HEK293 (cell line): ENCODE measurements around the gene MLLT3.

Experiments used
- ATF2 ChIP-seq: fragments of 450-650 bp; formaldehyde crosslinking; IDR thresholded peaks from 2 replicates; pipeline ENCODE4 v1.5.1; 2016; ENCODE audit warnings: missing biosample characterization, missing genetic modification characterization, low read depth
- CTCF ChIP-seq: fragments of 450-650 bp; formaldehyde crosslinking; IDR thresholded peaks from 2 replicates; pipeline ENCODE4 v1.5.1; 2016; ENCODE audit warnings: missing biosample characterization, missing genetic modification characterization
- REST ChIP-seq: fragments of 450-650 bp; formaldehyde crosslinking; IDR thresholded peaks from 2 replicates; pipeline ENCODE4 v1.5.1; 2016; ENCODE audit warnings: missing biosample characterization, missing genetic modification characterization
- YY1 ChIP-seq: fragments of 450-650 bp; formaldehyde crosslinking; IDR thresholded peaks from 2 replicates; pipeline ENCODE4 v1.5.1; 2018; ENCODE audit warnings: missing biosample characterization, missing genetic modification characterization
- ZNF112 ChIP-seq: fragments of 450-650 bp; formaldehyde crosslinking; IDR thresholded peaks from 2 replicates; pipeline ENCODE4 v1.5.0; 2017; ENCODE audit warnings: missing biosample characterization, missing genetic modification characterization
- ZNF366 ChIP-seq: fragments of 450-650 bp; formaldehyde crosslinking; conservative IDR thresholded peaks from 2 replicates; pipeline ENCODE4 v1.5.1; 2016; ENCODE audit warnings: missing biosample characterization, missing genetic modification characterization
- ZNF394 ChIP-seq: fragments of 450-650 bp; formaldehyde crosslinking; IDR thresholded peaks from 2 replicates; pipeline ENCODE4 v1.5.1; 2016; ENCODE audit warnings: missing biosample characterization, missing genetic modification characterization, mild to moderate bottlenecking, moderate library complexity, borderline replicate concordance
- ZNF707 ChIP-seq: fragments of 450-650 bp; formaldehyde crosslinking; IDR thresholded peaks from 2 replicates; pipeline ENCODE4 v1.5.1; 2016; ENCODE audit warnings: missing biosample characterization, missing genetic modification characterization
- ZNF791 ChIP-seq: fragments of 450-650 bp; formaldehyde crosslinking; IDR thresholded peaks from 2 replicates; pipeline ENCODE4 v1.5.1; 2016; ENCODE audit warnings: missing biosample characterization, missing genetic modification characterization
- ZNF792 ChIP-seq: fragments of 450-650 bp; formaldehyde crosslinking; IDR thresholded peaks from 2 replicates; pipeline ENCODE4 v1.5.1; 2016; ENCODE audit warnings: missing biosample characterization, missing genetic modification characterization
- TF ChIP-seq, protein P1 (sequence below): fragments of 450-650 bp; formaldehyde crosslinking; IDR thresholded peaks from 2 replicates; pipeline ENCODE4 v1.5.1; 2017; ENCODE audit warnings: missing biosample characterization, missing genetic modification characterization

- TF ChIP-seq ZNF791 (no peak), ZNF792 (tag by site-specific recombination) (no peak), REST (no peak), CTCF (no peak), ZNF366 (no peak), ZNF394 (tag by site-specific recombination) (no peak), ZNF112 (tag by site-specific recombination) (no peak), ZNF707 (no peak), YY1 (tag by site-specific recombination) (no peak), ATF2 (tag by site-specific recombination) (no peak)
- TF ChIP-seq, protein P1, sequence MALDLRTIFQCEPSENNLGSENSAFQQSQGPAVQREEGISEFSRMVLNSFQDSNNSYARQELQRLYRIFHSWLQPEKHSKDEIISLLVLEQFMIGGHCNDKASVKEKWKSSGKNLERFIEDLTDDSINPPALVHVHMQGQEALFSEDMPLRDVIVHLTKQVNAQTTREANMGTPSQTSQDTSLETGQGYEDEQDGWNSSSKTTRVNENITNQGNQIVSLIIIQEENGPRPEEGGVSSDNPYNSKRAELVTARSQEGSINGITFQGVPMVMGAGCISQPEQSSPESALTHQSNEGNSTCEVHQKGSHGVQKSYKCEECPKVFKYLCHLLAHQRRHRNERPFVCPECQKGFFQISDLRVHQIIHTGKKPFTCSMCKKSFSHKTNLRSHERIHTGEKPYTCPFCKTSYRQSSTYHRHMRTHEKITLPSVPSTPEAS (tag by site-specific recombination): no peak
Observed at GRCh38 chr9:20464242-20464641, 158.1 kb downstream of the MLLT3 start.
